Brain microvascular endothelial cell (primary cell): Measurements from ENCODE around the gene GPANK1.

ENCODE experiments used
- DNase-seq: peaks from one replicate; pipeline ENCODE4 v3.0.0-alpha.2; 2020
- H3K27ac ChIP-seq: fragments of 250-450 bp; sonication (Bioruptor Pico); 2 replicates; pipeline ENCODE4 v1.5.1; 2020; ENCODE audit warnings: mild to moderate bottlenecking, moderate library complexity
- H3K27me3 ChIP-seq: fragments of 250-450 bp; sonication (Bioruptor Pico); replicated peaks from 2 replicates; pipeline ENCODE4 v1.5.1; 2020; ENCODE audit warnings: mild to moderate bottlenecking
- H3K36me3 ChIP-seq: fragments of 250-450 bp; sonication (Bioruptor Pico); replicated peaks from 2 replicates; pipeline ENCODE4 v1.5.1; 2020; ENCODE audit warnings: mild to moderate bottlenecking
- H3K4me3 ChIP-seq: 2 replicates; pipeline ENCODE4 v1.5.1; 2011; ENCODE audit warnings: low read depth, mild to moderate bottlenecking, control low read depth, low read length, moderate library complexity
- in situ Hi-C: cut with HindIII; loops from 2 replicates; pipeline ENCODE4 v1.10.0; 2017; ENCODE audit warnings: low sequenced_read_pairs, low pct_ligation_motif_present
- TF ChIP-seq, protein P1 (sequence below): IDR thresholded peaks from 2 replicates; pipeline ENCODE4 v1.5.1; 2011; ENCODE audit warnings: low read depth, mild to moderate bottlenecking, moderate library complexity, low read length, control low read depth, inconsistent platforms; ENCODE audit errors: missing control alignments

Gene GPANK1

DNA sequence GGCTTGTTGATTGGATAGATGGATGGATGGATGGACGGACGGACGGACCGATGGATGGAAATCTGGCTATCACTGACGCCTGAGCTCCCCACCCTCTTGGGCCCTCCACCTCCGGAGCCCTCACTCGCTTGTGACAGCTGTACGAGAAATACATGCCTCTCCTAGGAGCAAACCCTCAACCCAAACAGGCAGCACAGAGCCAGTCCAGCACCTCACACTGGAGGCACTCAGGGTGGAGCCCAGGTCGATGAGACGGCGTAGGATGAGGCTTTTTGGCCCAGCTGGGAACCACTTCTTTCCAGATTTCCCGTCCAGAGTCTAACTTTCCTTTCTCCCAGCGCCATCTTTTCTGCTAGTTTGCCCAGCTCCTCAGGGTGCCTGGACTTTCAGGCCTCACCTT, 18.8 kb upstream of the GPANK1 start:
- in situ Hi-C loops, result no loop called here
- Histone ChIP-seq H3K27ac (no peak overlapping the region), H3K4me3 (no peak overlapping the region)

DNA sequence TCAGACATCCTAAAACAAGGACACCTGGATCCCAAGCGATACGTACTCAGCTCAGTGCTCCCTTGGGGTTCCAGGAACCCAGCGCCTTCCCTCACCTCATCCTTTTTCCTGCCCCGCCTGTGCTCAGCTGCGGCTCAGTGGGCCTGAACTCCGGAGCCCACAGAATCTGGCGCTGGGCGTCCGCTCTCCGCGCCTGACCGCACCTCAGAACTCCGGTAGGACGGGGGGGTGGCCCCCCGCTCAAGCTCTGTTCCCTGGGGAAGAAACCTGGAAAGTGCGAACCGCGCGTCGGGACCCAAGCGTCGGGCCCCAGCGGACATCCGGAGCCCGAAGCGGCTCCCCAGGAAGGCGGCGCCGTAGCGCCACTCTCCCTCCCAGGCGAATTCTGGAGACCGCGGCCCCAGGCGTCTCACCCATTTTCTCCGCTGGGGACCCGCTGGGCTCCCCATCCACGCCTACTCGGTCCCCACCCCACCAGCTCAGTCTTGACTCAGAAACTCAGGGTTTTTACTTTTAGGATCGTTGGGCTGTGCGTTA, 16.4 kb upstream of the GPANK1 start:
- peak overlapping the region; percentile 30 for H3K27ac ChIP-seq
- no peak for DNase-seq

More for the DNA sequence above, 18.8 kb upstream of the GPANK1 start:
- no peak for DNase-seq
- Histone ChIP-seq H3K36me3 (peaks cover 25% of the 10 kb centered on the region), H3K27me3 (no peaks in the 10 kb centered on the region)
- TF ChIP-seq, protein P1, sequence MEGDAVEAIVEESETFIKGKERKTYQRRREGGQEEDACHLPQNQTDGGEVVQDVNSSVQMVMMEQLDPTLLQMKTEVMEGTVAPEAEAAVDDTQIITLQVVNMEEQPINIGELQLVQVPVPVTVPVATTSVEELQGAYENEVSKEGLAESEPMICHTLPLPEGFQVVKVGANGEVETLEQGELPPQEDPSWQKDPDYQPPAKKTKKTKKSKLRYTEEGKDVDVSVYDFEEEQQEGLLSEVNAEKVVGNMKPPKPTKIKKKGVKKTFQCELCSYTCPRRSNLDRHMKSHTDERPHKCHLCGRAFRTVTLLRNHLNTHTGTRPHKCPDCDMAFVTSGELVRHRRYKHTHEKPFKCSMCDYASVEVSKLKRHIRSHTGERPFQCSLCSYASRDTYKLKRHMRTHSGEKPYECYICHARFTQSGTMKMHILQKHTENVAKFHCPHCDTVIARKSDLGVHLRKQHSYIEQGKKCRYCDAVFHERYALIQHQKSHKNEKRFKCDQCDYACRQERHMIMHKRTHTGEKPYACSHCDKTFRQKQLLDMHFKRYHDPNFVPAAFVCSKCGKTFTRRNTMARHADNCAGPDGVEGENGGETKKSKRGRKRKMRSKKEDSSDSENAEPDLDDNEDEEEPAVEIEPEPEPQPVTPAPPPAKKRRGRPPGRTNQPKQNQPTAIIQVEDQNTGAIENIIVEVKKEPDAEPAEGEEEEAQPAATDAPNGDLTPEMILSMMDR, result no peak

DNA sequence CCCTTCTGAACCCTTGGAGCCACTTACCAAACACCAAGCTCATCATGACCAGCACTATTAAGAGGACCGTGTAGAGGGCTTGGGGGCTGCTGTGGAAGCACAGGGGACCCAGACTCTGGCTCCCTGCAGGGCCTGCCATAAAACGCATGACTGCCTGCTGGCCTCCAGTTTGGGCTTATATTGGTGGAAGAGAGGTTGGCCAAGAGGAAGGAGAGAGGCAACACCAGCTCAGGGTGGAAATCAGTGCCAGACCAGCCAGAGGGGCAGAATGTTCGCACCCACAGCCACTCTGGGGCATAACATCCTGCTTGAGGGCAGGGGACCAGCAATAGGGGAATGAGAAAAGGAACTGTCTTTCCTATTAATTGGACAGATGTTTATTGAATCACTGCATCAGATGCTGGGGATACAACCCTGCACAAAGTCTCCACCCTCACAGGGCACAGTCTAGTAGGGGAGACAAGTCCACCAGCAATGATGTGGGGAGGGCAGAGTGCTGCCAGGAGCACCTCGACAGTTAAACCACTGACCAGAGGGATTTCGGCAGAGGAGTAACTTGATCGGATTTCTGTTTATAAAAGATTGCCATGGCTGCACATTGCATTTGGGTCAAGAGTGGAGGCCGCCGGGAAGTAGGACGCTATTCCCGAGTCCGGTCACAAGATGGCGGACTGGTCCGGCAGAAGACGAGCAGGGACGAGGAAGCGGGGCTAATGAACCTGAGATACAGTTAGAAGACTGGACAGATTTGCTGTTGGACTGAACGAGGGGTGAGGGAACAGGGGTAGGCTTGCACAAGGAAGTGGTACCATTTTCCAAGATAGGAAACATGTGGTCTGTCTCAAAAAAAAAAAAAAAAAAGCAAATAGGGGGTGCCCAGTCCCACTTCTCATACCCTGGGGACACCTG, 15.7 kb upstream of the GPANK1 start, which contains the start of gene LY6G5C:
LY6G5C (minus strand) TSS at position 842 of the 909 bp plus-strand sequence; CDS start at position 148, 694 bp downstream.
- Histone ChIP-seq H3K36me3 (no peaks in the 10 kb centered on the region), H3K4me3 (peak within 1 kb of the TSS; percentile 61), H3K27me3 (no peaks in the 10 kb centered on the region), H3K27ac (peak within 1 kb of the TSS; percentile 30)
- TF ChIP-seq, protein P1, result peak; percentile 85
- in situ Hi-C loops, result no loop called here
- peak; percentile 82 for DNase-seq

More for the DNA sequence above, 16.4 kb upstream of the GPANK1 start:
- Histone ChIP-seq H3K4me3 (peak overlapping the region; percentile 61), H3K36me3 (peaks cover 2% of the 10 kb centered on the region), H3K27me3 (no peaks in the 10 kb centered on the region)
- in situ Hi-C loops, result no loop called here
- TF ChIP-seq, protein P1, result peak; percentile 29

DNA sequence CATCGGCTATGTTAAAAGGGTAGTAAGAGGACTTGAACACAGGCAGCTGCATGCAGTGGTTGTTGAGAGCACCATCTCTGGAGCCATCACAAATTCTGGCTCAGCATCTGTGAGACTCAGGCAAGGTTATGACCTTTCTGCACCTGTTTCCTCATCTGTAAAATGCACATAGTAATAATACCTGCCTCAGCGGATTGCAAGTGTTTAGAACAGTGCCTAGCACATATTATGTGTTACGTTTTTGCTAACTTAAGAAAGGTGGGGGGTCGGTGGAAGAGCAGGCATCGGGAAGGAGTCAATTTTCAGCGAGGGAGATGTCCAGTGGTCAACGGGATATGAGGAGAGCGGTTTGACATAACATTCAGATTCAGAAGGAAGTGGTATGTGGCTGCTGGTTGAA, 13.2 kb upstream of the GPANK1 start:
- H3K27ac ChIP-seq, result no peak overlapping the region
- H3K4me3 ChIP-seq, result no peak overlapping the region
- H3K27me3 ChIP-seq, result no peaks in the 10 kb centered on the region
- in situ Hi-C loops, result no loop called here
- no peak for DNase-seq
- H3K36me3 ChIP-seq, result peaks cover 5% of the 10 kb centered on the region
- TF ChIP-seq, protein P1, result no peak

DNA sequence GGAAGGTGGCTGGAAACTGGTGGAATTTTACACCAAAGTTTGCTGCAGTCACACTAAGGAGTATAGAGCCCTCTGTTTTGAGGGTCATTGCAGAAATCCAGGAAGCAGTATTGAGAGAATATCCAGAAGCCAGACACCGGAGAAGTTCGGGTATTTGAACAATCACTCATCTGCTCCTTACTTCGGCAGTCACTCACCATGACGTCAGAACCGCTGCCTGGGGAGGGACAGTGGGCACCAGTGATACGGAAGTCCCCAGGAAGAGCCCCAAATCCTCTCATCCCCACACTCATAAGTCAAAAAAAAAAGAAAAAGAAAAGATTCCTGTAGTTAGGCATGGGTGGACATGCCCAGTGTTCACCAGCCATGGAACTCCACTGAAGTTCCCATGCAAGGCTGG, 12.1 kb upstream of the GPANK1 start:
- DNase-seq, result no peak
- Histone ChIP-seq H3K27me3 (no peaks in the 10 kb centered on the region), H3K4me3 (no peak overlapping the region), H3K36me3 (peaks cover 16% of the 10 kb centered on the region), H3K27ac (no peak overlapping the region)
- TF ChIP-seq, protein P1, result no peak
- in situ Hi-C loops, result no loop called here
